K562 treated with DMSO at 1 percent for 48 hours (cell line): ENCODE measurements around the gene FLOT2. TPM values are rescaled to one million over a fixed set of nuclear protein-coding genes. Genes with fewer than 3 reads are reported as not detected.

ENCODE experiments used
- total RNA-seq: library from RNA; unstranded; fragments of 300-600 nt; gene quantifications from 2 replicates; pipeline ENCODE4 v1.2.3, GENCODE V29; 2022; ENCODE audit warnings: low replicate concordance; ENCODE audit errors: extremely low read depth

Gene FLOT2, protein sequence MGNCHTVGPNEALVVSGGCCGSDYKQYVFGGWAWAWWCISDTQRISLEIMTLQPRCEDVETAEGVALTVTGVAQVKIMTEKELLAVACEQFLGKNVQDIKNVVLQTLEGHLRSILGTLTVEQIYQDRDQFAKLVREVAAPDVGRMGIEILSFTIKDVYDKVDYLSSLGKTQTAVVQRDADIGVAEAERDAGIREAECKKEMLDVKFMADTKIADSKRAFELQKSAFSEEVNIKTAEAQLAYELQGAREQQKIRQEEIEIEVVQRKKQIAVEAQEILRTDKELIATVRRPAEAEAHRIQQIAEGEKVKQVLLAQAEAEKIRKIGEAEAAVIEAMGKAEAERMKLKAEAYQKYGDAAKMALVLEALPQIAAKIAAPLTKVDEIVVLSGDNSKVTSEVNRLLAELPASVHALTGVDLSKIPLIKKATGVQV
- total RNA-seq, result not detected in 2 replicates

DNA sequence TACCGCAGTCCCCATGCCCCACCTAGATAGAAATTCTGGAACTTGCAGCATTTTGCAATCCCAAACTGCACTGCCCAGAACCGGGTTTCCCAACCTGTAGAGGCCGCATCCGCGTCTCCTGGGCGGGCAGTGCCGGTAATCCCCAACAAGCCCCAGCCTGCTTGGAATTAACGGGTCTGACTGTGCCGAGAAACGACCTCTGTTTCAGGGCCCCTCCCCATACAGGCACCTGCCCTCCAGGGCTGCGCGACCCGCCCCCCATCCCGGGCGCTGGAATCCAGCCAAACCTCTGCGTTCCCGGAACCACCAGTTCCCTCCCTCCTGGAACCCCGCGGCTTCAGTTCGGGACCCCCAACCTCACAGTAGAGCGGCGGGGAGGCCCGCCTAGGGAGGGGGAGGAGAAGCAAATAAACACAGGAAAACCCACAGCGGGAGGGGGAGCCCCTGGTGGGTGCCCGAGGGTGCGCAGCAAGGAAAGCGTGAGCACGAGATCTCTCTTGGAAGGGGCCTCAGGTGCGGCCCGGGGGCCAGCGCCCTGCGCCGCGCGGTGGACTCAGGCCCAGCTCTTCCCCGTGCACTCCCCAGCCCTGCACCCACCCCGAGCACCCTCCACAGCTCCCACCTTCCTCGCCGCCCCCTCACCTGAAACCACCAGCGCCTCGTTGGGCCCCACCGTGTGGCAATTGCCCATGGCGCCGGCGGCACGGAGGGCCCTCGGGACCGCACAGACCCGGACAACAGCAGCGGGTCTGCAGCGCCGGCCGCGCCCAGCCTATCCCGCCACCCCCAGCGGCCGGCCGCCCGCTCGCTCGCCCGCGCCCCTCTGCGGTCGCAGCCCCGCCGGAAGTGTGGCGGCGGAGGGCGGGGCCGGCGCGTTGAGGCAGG is at the start of gene FLOT2:
Gene FLOT2, minus strand, starts transcription at position 850 of the 885 bp plus-strand sequence. Its CDS starts 159 bp downstream, at position 691.

DNA sequence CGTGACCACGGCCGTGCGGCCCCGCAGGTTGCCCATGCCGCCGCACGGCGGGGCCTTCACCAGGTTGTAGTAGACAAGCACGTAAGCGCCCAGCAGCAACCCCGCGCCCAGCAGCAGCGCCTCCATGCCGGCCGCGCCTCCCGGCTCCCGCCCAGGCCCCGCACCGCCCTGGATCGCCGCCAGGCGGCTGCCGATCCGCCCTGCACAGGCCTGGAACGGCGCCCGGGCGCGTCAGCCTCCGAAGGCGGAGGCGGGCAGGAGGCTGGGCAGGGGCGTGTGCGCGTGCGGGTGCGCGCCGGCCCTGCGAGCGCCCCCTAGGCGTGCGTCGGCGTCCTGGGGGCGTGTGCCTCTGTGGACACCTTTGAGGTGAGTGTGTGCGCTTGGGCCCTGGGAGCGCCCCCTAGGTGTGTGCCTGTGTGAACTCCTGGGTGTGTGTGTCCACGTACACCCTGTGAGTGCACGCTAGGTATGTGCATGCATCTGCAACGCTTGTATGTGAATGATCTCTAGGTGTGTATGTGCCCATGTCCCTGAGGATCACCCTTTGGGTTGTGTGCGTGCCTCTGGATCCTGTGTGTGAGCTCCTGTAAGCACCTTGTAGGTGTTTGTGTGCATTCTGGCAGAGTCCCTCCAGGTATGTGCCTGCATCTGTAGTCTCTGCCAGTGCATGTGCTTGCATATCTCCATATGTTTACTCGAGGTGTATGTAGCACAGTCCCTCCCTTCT is 5.4 kb upstream of the FLOT2 start, which contains the start of gene DHRS13:
Gene DHRS13, minus strand, starts transcription at position 261 of the 727 bp plus-strand sequence. Its CDS starts 135 bp downstream, at position 126.

DNA sequence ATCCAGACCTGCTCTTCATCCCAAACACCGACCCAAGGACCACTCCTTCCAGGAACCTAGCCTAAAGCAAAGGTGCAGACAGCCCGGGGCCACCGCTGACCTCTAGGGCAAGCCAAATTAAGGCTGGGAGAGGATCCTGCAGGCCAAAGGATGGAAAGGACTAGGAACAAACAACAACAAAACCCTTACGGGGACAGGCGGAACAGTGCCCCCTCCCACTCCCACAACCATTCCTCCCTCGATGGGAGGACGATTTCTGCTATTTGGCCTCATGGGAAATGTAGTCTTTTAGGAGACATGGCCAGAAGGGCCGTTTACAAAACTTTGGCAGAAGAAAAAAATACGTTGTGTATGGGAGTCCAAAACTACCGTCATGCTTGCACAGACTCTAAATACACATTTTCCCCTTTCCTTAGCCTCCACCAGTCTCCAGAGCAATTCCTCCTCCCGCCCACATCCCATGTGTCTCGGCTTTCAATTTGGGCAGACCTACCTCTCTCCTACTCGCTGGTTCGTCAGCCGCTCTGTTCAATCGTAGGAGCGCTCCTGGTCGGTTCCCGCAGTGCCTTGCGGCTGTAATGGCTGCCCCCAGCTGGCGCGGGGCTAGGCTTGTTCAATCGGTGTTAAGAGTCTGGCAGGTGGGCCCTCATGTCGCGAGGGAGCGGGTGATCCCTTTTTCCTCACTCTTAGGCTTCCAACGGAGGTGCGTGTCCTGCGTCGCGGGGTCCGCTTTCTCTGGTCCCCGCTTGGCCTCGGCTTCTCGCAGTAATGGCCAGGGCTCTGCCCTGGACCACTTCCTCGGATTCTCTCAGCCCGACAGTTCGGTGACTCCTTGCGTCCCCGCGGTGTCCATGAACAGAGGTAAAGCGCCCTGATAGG is 42.8 kb downstream of the FLOT2 start, which contains the start of gene ERAL1:
Gene ERAL1, plus strand, starts transcription at position 560 of the 879 bp plus-strand sequence. Its CDS starts 19 bp downstream, at position 579.

DNA sequence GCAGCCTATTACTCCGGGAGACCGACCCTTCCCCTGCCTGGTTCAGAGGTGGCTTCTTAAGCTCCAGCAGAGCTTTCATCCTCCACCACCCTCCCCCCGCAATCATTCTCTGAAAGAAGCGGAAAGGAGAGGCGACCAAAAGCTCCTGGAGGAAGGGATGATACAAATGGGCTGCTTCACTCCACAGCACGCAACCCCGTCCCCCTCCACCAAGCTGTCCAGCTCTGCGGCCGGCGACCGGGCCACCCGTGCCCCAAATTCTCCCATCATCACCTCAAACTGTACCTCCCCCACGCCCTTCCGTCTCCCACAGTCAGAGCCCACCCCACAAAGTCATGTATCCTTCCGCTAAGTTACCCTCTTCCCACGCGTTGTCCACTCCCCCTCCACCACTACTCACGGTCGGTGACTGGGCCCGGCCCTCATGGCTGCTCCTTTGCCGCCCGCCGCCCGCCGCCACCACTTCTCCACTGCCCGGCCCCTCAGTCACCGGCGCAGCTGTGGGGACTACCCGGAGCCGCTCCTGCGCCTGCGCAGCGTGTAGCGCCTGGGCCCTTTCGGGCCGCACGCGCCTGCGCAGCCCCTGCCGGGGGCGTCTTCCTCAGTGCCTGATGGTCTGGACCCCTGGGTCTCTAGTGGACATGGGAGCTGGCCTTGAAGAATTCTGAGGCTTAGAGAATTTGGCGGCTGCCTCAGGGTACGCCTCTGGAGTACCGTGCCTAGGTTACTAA is 55.1 kb downstream of the FLOT2 start, which contains the start of gene FAM222B:
Gene FAM222B, minus strand, starts transcription at position 509 of the 731 bp plus-strand sequence. CDS start 76,123 bp downstream, outside the sequence.

Other genes starting within 250 kb of the FLOT2 start
- not detected in 2 replicates for gene SDF2, start 235.8 kb downstream of the FLOT2 start, total RNA-seq
- not detected in 2 replicates for gene SUPT6H, start 235.5 kb downstream of the FLOT2 start, total RNA-seq
- gene PROCA1, start 185.8 kb downstream of the FLOT2 start, total RNA-seq, result not detected in 2 replicates
- gene RAB34, start 179.9 kb downstream of the FLOT2 start, total RNA-seq, result not detected in 2 replicates
- gene RPL23A, start 177.7 kb downstream of the FLOT2 start, total RNA-seq, result 801 and 2,820 TPM in 2 replicates
- not detected in 2 replicates for gene TLCD1, start 171.5 kb downstream of the FLOT2 start, total RNA-seq
- not detected in 2 replicates for gene NEK8, start 168.9 kb downstream of the FLOT2 start, total RNA-seq
- gene TRAF4, start 153.7 kb downstream of the FLOT2 start, total RNA-seq, result 567 TPM in 1 of 2 replicates, not detected in the other
- not detected in 2 replicates for gene FAM222B, start 54.9 kb downstream of the FLOT2 start, total RNA-seq
- gene ERAL1, start 42.7 kb downstream of the FLOT2 start, total RNA-seq, result not detected in 2 replicates
- gene DHRS13, start 5.3 kb upstream of the FLOT2 start, total RNA-seq, result not detected in 2 replicates
- not detected in 2 replicates for gene PHF12, start 53.8 kb upstream of the FLOT2 start, total RNA-seq
- not detected in 2 replicates for gene SEZ6, start 108.3 kb upstream of the FLOT2 start, total RNA-seq
- not detected in 2 replicates for gene PIPOX, start 145.4 kb upstream of the FLOT2 start, total RNA-seq